NCI-H2029 (cell line): ENCODE measurements around the gene INPP5D.
"Not testable (repeated sequence)": the region's sequence is repeated elsewhere in the genome, so short reads cannot be mapped to it uniquely, and the experiment has no call there.

Experiments used
- DNase-seq: peaks from one replicate; lab custom pipeline; 2025; lab: John Stamatoyannopoulos, UW

INPP5D gene

DNA sequence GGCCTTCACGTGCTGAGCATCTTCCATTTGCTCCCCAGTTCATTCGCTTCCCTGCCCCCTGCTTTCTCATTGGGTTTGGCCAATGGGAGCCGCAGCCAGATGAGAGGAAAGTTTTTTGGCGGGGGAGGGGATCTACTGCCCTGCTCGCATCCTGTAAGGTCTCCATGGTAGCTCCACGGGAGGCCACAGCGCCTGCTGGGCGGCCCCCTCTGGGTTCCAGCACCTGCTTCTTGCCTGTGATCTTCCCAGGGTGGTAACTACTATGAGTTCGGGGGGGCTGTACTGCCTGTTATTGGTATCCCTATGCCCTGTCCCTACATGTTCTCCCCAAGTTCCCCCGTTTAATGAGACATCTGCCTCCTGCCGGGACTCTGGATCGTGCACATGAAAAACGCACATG is 57.2 kb downstream of the INPP5D start:
- DNase-seq, result no peak

DNA sequence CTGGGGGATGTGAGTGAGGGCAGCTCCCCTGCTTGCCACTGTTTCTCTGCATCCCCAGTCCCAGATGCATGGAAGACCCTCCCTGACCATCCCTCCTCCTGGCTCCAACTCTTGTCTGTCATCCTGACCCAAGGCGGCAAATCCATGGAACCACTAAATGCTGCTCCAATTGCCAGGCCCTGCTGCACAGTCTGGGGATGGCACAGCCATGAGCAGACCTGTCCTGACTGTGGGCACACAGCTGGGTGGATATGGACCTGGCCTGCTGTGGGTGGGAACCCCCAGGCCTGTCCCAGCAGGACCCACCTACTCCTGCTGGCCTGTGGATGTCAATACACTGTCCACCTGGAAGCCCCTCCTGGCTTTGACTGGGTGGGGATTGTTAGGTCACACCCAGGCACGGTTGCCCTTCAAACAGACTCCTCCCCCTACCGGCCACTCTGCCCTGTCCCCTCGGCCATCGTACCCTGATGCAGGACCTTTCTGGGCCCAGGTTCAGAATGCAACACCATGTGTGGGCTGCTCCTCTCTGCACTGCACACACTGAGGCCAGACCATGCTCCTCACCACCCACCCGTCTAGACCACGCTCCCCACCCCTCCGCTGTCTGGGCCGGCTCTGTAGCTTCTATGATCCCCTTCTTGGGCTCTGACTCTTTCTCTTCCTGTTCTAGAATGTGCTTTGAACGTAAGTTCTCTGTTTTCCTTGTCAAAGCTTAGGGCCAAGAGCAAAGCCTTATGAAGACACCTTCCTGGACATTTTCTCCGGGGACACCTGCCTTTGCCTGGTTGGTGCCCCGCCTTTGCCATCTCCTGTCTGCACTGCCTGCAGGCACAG is 57.9 kb downstream of the INPP5D start:
- no peak for DNase-seq

DNA sequence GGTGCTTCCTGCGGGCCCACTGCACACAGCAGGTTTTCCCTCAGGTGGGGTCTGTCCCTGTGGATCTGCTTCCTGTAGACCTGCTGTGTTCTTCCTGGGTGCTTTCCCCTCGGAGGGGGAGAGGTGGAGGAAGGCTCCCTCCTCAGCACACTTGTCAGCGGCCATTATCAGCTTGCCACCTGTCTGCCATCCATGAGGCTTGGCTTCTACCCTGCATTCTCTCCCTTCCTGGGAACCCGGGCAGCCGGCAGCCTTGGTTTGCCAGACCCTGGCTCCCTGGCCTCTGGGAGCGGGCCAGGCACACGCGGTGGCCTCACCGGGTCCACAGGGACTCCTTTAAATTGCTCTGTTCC is 58.5 kb downstream of the INPP5D start:
- no peak for DNase-seq

DNA sequence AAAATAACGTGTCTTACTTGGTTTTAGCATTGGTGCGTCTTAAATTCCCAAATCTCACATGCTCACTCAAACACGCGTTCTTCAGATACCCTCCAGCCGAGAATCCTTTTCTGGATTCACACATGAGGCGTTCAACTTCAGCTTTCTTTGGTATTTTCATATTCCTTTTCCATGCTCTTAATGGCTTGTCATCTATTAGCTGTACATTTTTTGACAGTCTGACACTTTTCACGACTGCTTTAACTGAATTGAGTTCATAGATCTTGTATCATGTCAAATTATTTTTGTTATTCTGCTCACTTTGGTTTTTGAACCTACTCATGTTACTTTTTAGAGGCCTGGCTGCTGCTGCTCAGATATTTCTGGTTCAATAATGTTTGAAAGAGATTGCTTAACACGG is 59.0 kb downstream of the INPP5D start:
- no peak for DNase-seq

DNA sequence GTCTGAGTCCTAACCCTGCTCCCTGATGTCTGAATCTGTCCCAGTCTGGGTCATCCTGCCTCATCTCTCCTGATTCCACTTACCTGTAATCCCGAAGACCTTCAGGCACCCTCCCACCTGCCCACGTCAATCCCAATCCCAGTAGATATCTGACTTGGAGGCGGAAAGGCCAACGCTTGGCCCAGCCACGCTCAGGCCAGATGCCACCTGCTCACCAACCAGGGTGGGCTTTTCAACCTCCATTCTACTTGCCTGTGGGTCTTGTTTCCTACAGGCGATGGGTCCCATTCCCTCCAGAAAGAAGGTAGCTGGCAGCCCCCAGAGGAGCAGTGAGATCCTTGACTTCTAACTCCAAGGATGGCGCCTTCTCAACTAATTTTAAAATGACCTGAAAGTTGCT is 59.7 kb downstream of the INPP5D start:
- DNase-seq, result no peak

DNA sequence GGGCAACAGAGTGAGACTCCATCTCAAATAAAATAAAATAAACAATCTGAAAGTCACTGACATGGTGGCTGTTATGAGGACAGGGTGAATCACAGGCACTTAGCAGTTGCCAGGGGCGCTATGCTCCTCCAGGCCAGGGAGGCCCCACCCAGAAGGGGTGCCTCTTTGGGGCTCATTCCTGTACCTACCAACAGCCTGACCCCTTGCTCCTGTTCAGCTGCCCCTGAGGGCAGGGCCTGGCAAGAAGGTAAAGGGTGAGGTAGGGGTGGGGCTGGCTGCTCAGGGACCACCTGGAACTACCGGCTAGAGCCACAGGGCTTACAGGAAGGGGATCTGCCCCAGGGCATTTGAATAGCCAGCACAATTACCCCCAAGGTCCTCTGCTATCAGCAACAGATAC is 60.3 kb downstream of the INPP5D start:
- DNase-seq, result no peak

DNA sequence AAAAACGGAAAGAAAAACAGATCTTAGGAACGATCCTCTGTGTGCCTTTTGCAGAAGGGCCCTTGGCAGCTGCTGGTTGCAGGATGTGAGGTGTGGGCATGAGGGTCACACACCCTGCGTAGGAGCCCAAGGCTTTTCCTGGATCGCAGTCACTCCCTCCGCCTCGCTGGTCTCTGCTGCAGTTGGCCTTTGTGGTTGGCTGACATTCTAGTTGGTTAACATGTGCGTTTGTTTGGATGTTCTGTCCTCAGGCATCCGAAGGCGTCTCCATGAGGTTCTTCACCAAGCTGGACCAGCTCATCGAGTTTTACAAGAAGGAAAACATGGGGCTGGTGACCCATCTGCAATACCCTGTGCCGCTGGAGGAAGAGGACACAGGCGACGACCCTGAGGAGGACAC is 61.7 kb downstream of the INPP5D start:
- no peak for DNase-seq

DNA sequence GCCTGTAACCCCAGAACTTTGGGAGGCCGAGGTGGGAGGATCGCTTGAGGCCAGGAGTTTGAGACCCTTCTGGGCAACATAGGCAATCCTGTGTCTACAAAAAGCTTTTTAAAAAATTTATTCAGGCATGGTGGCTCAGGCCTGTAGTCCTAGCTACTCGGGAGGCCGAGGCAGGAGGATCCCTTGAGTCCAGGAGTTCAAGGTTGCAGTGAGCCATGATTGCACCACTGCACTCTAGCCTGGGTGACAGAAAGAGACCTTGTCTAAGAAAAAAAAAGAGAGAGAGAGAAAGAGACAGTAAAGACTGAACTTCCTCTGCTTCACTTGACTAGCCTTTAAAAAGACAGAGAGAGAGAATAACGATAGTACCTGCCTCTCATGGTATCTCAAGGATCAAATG is 62.4 kb downstream of the INPP5D start:
- no peak for DNase-seq

DNA sequence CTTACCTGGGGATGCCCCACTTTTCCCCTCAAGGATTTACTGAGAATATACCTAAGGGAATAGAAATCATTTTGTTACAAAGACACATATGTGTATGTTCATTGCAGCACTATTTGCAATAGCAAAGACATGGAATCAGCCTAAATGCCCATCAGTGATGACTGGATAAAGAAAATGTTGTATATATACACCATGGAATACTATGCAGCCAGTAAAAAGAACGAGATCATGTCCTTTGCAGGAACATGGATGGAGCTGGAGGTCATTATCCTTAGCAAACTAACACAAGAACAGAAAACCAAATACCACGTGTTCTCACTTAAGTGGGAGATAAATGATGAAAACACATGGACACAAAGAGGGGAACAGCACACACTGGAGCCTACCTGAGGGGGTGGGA is 63.4 kb downstream of the INPP5D start:
- not testable (repeated sequence) for DNase-seq

DNA sequence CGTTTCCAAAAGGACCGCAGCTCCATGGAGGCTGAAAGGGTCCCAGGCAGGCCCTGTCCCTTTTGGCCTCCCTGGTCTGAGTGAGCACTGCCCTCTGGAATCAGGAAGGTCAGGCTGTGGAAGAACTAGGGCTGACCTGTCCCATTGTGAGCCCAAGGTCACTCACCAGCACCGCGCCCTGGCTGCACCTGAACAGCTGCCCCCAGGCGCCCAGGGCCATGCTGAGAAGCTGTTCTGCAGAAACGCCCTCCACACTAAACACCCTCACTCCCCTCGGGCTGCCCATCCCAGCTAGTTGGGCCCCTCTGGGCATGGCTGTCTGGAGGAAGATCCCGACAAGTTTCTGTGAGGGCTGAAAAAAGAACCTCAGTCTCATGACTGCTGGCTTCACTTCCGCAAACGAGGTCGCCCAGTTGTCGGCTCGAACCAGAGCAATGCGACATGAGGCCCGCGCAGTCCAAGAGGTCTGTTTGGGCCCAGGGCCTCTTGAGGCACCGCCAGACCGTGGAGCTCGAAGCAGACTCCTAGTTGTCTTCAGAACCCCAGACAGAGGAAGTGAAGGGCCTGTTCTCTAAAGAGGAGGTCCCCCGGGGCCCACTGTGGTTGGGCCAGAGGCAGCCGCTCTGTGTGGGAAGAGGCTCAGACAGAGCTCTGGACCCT is 64.4 kb downstream of the INPP5D start:
- DNase-seq, result no peak

DNA sequence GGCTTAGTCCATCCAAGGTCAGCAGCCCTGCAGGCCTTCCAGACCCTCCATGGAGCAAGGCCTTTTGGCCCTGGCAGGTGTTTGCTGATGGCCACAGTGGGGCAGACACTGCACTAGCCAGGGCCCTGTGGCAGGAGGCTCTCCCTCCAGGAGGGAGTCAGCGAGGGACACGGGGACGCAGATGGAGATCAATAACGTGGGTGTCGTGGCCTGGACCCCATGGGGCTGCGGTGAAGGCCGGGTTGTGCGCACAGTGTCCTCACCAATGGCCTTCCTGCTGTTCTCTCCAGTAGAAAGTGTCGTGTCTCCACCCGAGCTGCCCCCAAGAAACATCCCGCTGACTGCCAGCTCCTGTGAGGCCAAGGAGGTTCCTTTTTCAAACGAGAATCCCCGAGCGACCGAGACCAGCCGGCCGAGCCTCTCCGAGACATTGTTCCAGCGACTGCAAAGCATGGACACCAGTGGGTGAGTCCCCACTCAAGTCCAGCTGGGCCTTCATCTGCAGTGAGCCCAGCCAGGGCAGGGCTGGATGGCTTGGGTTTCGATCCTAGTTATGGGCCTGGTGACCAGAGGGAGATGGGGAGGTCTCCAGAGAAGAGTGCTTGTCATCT is 65.4 kb downstream of the INPP5D start:
- no peak for DNase-seq

DNA sequence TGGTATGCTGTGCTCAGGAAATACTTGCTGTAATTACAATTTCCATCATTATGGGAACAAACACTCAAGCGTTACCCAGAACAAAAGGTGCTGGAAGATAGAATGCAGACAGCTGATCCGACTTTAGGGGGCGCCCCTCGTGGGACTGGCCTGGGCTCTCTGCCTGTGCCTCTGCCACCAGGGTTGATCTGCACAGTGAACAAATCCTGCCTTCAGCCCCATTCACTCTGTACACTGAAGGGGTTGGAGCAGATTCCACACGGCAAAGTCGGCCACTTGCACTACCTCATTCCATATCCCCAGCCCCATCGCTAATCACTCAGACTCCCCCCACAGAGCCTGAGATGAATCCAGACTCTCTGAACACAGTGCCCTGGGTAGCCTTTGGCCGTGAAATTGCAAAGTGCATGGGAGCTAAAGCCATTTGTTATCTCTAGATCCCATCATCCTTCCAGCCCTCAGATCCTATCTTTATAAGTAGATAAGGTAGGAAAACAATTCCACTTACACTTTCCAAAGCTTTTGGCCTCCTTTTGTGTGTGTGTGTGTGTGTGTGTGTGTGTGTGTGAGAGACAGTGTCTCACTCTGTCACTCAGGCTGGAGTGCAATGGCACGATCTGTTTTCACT is 69.3 kb downstream of the INPP5D start:
- no peak for DNase-seq

DNA sequence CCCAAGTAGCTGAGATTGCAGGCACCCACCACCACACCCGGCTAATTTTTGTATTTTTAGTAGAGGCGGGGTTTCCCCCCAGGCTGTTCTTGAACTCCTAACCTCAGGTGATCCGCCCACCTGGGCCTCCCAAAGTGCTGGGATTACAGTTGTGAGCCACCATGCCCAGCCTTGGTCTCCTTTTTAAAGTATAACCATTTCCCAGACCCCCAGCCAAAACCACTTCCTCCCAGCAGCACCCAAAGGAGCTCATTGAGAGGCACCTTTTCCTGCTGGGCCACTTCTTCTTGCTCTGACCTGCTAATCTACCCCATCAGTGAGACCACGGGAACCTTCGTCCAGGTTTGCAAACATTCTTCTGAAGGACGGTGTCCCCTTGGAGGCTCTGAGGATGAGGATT is 69.9 kb downstream of the INPP5D start:
- DNase-seq, result no peak

DNA sequence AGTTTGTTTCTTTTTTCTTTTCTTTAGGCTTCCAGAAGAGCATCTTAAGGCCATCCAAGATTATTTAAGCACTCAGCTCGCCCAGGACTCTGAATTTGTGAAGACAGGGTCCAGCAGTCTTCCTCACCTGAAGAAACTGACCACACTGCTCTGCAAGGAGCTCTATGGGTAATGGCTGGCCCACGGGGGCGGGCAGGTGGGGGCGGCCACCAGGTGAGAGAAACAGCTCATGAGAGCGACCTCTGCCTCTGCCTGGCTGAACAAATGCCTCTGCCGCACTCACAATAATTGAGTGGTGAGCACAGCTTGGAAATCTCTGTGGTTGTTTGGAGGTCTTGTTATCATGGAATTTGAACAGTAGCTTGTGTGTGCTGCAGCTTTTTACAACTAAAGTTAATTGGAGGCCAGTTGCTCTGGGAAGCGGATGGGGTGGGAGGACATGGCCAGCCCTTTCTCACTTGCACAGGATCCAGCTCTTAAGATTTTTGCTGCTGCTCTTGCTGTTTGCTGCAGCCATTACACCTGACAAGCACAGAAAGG is 70.4 kb downstream of the INPP5D start:
- no peak for DNase-seq

DNA sequence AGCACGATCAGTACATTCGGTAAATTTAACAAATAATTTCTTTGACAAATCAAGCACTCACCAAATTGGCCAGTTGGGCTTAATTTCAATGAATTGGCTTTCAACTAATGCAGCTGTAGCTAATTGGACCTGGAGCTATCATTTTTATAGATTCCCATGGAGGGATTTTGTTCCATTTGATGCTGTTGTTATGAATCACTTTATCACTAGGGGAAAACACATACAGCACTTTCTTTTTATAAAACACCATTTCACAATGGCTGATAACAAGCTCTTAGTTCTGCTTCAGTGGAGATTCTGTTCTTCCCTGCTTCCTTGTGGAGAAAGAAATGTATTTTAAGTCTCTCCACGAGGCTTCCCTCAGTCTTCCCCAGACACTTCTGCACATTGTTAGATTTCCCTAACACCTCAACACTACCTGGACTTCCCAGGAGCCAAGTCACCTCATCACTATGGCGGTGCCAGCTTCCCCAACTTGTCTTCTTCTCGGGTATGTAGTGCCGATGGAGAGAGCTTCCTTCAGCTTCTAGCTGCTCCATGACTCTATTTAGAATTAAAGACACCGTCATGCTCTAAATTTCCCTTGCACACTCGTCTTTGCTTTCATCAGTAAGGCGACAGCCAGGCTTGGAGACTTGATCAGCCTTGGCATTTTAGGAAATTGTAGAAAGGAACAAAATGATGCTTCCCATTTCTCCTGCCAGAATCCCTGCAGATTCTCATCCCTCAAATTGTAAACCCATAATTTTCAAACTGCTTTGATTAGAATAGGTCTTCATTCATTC is 72.0 kb downstream of the INPP5D start:
- DNase-seq, result no peak

DNA sequence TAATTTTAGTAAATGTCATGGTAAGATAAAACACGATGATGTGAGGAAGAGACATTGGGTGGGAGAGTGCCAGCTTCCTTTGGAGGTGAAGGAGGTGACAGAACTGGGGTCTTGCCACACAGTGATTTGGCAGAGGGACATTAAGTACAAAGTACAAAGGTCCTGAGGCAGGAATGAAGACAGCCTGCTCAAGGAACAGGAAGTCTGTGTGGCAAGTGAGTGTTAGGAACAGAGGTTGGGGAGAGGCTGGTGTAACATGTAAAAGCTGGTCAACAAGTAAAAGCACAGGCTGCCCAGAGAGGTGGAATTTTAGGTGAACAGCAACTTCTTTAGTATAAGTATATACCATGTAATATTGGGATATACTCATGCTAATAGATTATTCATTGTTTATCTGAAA is 73.1 kb downstream of the INPP5D start:
- no peak for DNase-seq

DNA sequence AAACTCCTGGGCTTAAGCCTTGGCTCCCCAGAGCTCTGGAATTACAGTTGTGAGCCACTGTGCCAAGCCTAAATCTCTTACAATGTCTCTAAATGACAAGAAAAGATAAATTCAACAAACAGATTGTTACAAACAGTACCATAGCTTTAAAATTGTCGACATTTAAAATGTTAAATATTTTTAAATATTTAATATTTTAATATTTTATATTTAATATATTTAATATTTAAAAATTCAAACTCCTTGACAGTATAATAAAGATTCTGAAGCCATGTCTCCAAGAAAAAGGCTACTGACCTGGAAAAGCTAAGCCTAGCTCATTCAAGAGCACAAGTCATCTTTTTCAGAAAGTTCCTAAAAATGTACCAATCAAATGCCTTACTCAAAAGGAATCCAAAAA is 75.3 kb downstream of the INPP5D start:
- DNase-seq, result no peak

DNA sequence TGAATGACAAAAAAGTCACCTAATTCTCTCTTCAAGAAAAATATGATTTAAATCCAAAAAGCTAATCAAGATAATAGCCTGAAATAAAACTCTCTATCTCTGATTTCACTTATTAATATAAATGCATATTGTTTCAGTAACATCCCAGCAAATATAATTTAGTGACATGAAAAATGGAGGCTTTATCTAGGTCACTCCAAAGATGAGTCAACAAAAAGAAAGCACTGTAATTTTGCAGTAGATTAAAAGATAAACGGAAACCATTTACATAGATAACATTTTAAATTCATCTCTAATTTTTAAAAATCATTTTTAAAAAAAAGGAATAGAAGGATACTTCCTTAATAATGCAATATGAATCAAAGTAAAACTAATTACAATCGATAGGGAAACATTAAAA is 76.9 kb downstream of the INPP5D start:
- DNase-seq, result no peak

DNA sequence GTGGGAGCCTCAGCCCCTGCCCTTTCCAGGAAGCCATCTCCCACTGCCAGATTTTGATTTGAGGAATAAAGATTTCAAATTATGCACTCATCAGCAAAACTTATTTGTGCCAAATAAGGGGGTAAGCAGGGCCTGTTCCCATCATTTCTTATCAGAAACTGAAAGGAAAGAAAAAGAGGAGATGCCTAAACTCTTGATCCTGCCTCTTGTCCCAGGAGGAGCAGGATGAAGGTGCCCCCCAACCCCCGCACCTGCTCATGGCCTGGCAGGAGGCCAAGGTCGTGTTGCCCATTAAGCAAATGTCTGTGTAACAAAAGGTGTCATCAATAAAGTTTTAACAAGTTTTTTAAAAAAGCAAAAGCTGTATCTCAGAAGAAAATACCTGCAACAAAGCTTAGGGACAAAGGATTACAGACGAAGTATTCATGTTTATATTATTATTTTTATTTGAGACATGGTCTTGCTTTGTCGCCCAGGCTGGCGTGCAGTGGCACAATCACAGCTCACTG is 80.0 kb downstream of the INPP5D start:
- no peak for DNase-seq

DNA sequence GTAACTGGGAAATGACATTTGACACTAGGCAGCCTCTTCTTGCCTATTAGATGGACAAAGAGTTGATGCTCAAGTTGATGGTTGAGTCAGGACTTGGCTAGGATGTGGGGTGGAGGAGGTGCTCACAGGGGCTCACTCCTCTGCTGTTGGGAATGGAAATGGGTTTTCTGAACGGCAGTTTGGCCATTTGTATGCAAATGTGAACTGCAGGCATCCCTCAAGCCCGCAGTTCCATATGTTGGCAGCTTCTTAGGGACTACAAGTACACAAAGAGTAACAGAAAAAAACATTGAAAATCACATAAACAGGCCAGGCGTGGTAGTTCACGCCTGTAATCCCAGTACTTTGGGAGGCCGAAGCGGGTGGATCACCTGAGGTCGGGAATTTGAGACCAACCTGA is 80.8 kb downstream of the INPP5D start:
- no peak for DNase-seq

DNA sequence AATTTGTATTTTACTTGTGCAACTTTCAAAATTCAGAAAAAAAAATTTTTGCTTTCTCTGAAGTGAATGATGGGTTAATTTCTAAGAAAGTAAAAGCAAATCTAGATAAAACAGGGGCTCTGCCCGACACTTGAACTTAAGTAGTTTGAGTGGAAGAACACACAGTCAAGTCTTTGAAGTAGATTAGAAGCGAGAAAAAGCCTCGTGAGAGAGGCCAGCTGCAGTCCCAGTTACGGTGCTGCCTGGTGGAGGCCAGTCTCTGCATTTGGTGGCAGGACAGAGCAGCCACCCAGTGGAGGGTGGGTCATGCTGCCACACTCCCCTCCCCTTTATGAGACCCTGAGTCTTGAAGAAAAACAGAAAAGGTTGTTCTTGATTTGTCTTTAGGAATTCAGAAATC is 81.8 kb downstream of the INPP5D start:
- DNase-seq, result no peak
